ENCODE data around the gene SPSB4. TPM values are rescaled to one million over a fixed set of nuclear protein-coding genes. Genes with fewer than 3 reads are reported as not detected.

Gene SPSB4
- total and polyA plus RNA-seq, 2 of the 13 experiments (the other 11 are each of a cell fraction or from before 2014, with no cell fraction given): not detected

DNA sequence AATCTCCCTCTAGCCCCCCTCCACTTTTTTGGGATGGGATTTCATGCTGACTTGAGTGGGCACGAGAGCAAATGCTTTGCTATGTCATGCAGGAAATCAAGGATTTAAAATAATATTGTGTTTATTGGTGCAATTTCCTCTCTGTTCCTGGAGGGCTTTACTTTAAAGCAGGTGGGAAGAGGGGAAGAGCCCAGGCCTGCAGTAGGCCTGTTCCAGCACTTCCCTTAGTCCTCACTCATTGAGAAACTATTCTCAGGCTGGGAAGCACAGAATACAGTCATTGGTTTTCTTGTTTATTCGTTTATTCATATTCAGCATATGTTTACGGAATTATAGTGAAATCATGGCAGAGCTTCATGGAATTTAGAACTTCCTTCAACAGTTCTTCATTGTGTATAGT is 41.7 kb upstream of the SPSB4 start:
- no peaks in the 10 kb centered on the region for H3K36me3 ChIP-seq (replicated peaks in 1 of 2; ENCODE audit: control insufficient read depth in 1 of 2, insufficient read depth in 2 of 2, low read length in 2 of 2)
- WGBS (ENCODE audit: low lambda C conversion rate): 3% methylated on average over 3 of the region's 3 CpGs
- no peaks in the 10 kb centered on the region for H3K79me2 ChIP-seq (ENCODE audit: insufficient read depth, low read length)
- ATAC-seq: no peak
- H3K9ac ChIP-seq (ENCODE audit: insufficient read depth, low read depth, low read length): no peak overlapping the region
- no peaks in the 10 kb centered on the region for H3K4me1 ChIP-seq (ENCODE audit: insufficient read depth, low read length)
- intact Hi-C loops (cut with micrococcal nuclease; ENCODE audit: unreplicated experiment) (no loop called here), in situ Hi-C loops (cut with HindIII; ENCODE audit: extremely low pct_ligation_motif_present, low pct_unique_long_range_greater_than_20kb) (loop anchor here (10.0 kb wide), 1 partner anchor 95 kb away; no protein-coding TSS in a partner anchor)
- no peak for FAIRE-seq
- H3K9me3 ChIP-seq (ENCODE audit: low read length): no peaks in the 10 kb centered on the region
- CTCF ChIA-PET (ENCODE audit: low intra/inter-chr PET ratio, low total read pairs): interaction anchor here (3.7 kb wide), 1 partner anchor 183 kb away, joined by 41 read pairs; no protein-coding TSS in a partner anchor
- H4K20me1 ChIP-seq (ENCODE audit: insufficient read depth, low read length): no peaks in the 10 kb centered on the region
- peaks cover 0 to 5% of the 10 kb centered on the region in 2 experiments; a peak in 2 of 5 replicates for H3K27me3 ChIP-seq (ENCODE audit: control insufficient read depth in 1 of 2, insufficient read depth in 2 of 2, low read length in 2 of 2)
- no peak overlapping the region for H3K27ac ChIP-seq (ENCODE audit: extremely low read length, insufficient read depth, low read length)
- POLR2A ChIA-PET: no interaction called here
- no peak for DNase-seq (ENCODE audit: low spot score)
- BruUV-seq (replicated peaks): no TSS peak
- no peak overlapping the region for H3K4me3 ChIP-seq (replicated peaks in 1 of 3; ENCODE audit: insufficient read depth in 1 of 3, low read depth in 2 of 3, low read length in 3 of 3)
- H2AFZ ChIP-seq (ENCODE audit: low read length): no peak overlapping the region
- no peak overlapping the region for H3K4me2 ChIP-seq (ENCODE audit: low read depth, low read length)
- TF ChIP-seq, protein P1, sequence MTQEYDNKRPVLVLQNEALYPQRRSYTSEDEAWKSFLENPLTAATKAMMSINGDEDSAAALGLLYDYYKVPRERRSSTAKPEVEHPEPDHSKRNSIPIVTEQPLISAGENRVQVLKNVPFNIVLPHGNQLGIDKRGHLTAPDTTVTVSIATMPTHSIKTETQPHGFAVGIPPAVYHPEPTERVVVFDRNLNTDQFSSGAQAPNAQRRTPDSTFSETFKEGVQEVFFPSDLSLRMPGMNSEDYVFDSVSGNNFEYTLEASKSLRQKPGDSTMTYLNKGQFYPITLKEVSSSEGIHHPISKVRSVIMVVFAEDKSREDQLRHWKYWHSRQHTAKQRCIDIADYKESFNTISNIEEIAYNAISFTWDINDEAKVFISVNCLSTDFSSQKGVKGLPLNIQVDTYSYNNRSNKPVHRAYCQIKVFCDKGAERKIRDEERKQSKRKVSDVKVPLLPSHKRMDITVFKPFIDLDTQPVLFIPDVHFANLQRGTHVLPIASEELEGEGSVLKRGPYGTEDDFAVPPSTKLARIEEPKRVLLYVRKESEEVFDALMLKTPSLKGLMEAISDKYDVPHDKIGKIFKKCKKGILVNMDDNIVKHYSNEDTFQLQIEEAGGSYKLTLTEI (CRISPR knock-in tag; conservative IDR thresholded peaks at IDR 0.05): no peak
- TF ChIP-seq ZNF407 (CRISPR knock-in tag; IDR thresholded peaks at IDR 0.05; ENCODE audit: not compliant biosample characterization) (no peak), KDM5A (IDR thresholded peaks at IDR 0.05; ENCODE audit: borderline replicate concordance, low read length) (no peak), PLRG1 (conservative IDR thresholded peaks at IDR 0.05) (no peak), SMAD9 (CRISPR knock-in tag; IDR thresholded peaks at IDR 0.05) (no peak), ZNF331 (CRISPR knock-in tag; IDR thresholded peaks at IDR 0.05) (no peak), ZNF609 (CRISPR knock-in tag; IDR thresholded peaks at IDR 0.05; ENCODE audit: borderline replicate concordance) (no peak), MAF1 (CRISPR knock-in tag; IDR thresholded peaks at IDR 0.05; ENCODE audit: borderline replicate concordance) (no peak), ZSCAN12 (CRISPR knock-in tag; IDR thresholded peaks at IDR 0.05) (no peak), NCOA1 (CRISPR knock-in tag; IDR thresholded peaks at IDR 0.05) (no peak)
